Stimulated activated CD4-positive, alpha-beta T cell treated with anti-CD3 and anti-CD28 coated beads, Interleukin-1b, Interleukin-23, amount 100 ng/mL, for 4 hours (primary cell): ENCODE results near the gene ISG15.
A peak's percentile ranks its signal among the peaks of the same experiment; 100 is the strongest.

ENCODE experiments used
- DNase-seq, 2 donors: peaks; one replicate each; pipeline ENCODE4 v3.0.0-alpha.2; 2020; ENCODE audit warnings: low read depth in 2 of 2

Gene ISG15

DNA sequence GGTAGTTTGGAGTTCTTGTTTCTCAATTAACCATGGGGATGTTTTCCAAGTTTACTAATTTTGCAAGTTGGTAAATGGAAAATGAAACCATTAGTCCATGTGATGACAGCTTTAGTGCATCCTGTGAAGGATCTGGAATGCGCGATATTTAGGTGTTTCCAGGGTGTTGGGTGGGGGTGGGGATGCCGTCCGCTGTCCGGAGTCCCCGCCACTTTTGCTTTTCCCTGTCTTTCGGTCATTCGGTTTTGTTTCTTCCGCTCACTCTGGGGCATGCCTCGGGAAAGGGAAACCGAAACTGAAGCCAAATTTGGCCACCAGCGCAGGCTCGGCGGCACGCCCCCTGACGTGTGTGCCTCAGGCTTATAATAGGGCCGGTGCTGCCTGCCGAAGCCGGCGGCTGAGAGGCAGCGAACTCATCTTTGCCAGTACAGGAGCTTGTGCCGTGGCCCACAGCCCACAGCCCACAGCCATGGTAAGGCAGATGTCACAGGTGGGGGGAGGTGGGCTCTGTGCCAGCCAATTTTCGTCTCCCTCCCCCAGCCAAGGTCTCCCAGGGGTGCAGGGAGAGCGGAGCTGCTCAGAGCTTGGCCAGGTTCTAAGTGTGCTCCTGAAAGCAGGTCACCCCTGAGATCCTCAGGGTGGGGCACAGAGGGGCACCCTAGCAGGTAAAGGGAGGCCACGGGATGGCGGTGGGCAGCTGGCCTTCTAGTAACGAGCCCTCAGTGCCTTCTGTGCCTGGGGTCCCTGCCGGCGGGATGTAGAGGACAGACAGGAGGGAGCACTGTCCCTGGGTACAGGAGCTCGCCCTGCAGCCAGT lies at the start of gene ISG15:
ISG15 (plus strand) TSS at position 393 of the 817 bp plus-strand sequence; CDS start at position 470, 77 bp downstream.
- DNase-seq: peak; percentile 70 to 80

DNA sequence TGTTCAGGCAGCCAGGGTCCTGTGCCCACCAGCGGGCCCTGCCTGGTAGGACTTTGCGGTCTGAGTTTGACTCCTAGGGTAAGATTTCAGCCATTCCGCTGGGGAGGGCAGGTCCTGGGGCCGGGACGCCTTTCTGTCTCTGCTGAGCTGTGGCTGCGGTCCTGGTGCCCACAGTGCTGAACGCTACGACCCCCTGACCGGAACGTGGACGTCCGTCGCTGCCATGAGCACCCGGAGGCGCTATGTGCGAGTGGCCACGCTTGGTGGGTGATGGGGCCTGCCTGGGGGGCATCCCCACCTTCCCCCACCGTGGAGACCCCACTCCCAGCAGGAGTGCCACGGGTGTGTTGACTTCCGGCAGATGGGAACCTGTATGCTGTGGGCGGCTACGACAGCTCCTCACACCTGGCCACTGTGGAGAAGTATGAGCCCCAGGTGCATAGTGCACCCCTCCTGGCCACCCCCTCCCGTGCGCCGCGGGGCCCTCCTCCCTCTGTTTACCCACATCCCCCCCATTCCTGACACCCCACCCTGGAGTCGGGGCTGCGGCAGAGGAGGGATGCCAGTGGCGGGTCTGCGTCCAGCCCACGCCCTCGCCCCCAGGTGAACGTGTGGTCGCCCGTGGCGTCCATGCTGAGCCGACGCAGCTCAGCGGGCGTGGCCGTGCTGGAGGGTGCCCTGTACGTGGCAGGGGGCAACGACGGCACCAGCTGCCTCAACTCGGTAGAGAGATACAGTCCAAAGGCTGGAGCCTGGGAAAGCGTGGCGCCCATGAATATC lies 49.4 kb upstream of the ISG15 start:
- DNase-seq: no peak

GRCh38 chr1:964691-965525 lies 48.4 kb upstream of the ISG15 start:
- no peak for DNase-seq

DNA sequence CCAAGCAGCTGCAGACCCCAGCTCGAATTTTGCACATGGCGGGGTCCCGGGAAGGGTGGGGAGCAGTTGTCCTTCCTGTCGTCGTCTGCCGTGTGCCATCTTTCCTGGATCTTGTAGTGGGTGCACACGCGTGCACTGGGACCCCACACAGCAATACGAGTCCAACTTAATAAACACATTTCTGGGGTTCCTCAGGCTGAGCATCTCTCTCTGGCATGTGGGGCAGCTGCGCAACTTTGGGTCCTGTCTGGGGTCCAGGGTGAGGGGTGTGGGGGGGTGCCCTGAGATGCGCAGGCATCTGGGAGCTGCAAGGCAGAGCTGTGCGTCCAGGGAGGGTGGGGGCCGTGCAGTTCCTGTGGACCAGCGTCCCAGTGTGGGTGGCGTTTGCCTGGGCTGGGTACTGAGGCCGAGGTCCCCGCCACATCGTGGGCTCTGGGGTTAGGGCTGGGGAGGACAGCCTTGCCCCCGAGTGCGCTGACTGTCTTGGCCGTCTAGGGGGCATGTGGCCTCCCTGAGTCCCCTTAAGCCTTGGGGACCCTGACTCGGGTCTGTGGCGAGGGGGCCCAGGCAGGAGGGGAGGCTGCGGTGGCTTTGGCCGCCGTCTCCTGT lies 47.7 kb upstream of the ISG15 start:
- no peak for DNase-seq

GRCh38 chr1:966135-966703 lies 47.1 kb upstream of the ISG15 start, which contains the start of gene PLEKHN1:
TSS of gene PLEKHN1 (plus strand) at chr1:966482. CDS start at chr1:966532, 50 bp downstream.
- DNase-seq: peak in 1 of 2 donors; percentile 25

GRCh38 chr1:966704-967300 lies 46.5 kb upstream of the ISG15 start:
- DNase-seq: peak; percentile 80 to 90

DNA sequence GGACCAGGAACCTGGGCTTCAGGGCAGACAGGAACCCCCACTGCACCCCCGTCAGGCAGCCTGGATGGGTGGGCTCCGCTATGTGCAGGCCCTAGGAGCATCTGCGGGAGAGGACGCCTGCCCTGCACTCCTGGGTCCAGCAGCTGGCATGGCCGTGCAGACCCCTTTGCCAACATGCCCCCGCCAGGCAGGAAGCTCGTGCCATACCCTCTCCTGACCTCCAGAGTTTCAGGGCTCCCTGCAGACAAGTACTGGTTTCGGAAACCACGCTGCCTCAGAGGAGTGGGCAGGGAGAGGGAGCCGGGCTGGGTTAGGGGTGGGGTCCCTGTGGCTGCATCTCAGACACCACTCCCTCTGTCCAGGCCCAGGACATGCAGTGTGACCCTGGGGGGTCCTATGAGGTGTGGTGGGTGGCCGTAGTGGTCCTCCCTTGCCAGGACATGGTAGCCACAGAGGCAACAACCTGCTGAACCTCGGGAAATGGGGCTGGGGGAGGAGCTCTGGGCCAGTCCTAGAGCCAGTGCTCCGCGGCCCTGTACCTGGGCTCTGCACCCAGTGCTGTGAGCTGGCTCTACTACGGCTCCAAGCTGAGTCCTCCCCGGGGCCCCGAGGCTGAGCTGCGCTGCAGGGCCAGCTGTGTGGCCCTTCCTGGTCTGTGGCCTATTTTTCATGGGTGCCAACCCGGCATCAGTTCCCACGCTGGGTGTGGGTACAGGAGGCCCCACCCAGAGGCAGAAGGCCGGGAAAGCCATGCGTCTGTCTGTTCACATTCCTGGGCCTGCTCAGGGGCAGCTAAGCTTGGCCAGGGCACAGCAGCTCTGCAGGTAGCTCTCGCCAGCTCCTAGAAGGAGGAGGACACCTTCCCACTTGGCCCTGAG lies 45.6 kb upstream of the ISG15 start:
- no peak for DNase-seq

DNA sequence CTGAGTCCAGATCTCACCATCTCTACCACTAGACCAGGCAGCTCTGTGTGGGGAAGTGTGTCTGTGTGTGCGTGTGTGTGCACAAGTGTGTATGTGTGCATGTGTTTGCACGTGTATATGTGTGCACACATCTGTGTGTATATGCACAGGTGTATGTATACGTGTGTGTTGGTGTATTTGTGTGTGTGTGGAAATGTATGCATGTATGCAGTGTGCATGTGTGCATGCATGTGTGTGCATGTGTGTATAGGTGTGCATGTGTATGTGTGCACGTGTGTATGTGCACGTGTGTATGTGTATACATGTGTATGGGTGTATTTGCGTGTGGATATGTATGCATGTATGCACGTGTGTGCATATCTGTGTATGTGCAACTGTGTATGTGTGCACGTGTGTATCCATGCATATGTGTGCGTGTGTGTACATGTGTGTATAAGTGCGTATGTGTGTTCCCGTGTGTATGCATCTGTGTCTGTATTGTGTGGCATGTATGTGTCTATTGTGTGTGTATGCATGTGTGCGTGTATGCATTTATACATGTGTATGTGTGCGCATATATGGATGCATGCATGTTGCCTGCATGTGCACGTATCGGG lies 43.9 kb upstream of the ISG15 start:
- no peak for DNase-seq

GRCh38 chr1:970242-970972 lies 42.9 kb upstream of the ISG15 start:
- DNase-seq: no peak

DNA sequence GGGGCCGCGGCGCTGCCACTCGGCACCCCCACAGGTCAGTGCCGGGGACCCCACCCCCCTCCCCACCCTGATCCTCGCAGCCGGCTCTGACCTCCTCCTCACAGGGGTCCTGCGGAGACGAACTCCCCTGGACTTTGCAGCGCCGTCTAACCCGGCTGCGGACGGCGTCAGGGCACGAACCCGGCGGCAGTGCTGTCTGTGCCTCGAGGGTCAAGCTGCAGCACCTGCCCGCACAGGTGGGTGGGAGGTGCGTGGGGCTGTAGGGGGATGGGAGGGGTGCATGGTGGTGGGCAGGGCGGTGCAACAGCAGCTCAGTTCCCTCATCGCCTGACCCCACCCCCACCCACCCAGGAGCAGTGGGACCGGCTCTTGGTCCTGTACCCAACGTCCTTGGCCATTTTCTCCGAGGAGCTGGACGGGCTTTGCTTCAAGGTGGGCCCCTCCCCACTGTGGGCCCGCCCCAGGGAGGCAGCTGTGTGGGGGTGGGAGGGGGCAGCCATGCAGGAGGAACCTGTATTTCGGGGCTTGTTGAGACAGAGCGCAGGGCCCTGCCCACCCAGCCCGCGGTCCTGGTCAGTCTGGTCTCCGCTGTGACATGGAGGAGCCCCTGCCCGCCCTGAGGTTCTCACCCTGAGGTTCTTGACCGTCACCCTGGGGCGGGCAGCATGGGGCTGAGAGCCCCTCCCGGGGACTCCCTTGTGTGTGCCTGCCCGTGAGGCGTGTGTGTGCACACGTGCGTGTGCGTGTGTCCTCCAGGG lies 42.1 kb upstream of the ISG15 start:
- DNase-seq: no peak

- no peak for DNase-seq
Measured at GRCh38 chr1:971751-972506, 41.4 kb upstream of the ISG15 start.

GRCh38 chr1:972726-973458 lies 40.4 kb upstream of the ISG15 start:
- DNase-seq: no peak

DNA sequence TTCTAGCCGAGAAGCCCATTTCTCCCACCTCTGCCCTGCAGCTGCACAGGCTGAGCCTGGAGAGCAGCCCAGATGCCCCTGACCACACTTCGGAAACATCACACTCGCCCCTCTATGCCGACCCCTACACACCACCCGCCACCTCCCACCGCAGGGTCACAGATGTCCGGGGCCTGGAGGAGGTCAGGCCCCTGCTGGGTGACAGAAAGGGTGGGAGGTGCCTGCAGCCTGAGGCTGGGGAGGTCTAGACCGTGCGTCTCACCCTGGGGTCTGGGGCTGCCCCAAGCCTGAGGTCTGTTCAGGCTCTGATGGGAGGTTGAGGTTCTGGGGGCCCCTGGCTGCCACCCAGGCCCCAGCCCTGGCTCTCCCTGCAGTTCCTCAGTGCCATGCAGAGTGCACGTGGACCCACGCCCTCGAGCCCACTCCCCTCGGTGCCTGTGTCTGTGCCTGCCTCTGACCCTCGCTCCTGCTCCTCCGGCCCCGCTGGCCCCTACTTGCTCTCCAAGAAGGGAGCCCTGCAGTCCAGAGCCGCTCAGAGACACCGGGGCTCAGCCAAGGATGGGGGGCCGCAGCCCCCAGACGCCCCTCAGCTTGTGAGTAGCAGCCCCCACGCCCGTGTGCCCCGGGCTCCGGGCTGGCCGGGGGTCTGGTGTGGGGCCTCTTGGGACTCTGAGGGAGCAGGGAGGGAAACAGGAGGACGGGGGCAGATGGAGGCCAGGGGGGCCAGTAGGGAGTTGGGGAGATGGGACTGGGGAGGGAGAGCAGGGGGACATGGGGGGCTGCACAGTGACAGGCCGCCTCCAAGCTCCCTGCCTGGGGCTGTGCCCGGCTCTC lies 39.6 kb upstream of the ISG15 start:
- DNase-seq: no peak

DNA sequence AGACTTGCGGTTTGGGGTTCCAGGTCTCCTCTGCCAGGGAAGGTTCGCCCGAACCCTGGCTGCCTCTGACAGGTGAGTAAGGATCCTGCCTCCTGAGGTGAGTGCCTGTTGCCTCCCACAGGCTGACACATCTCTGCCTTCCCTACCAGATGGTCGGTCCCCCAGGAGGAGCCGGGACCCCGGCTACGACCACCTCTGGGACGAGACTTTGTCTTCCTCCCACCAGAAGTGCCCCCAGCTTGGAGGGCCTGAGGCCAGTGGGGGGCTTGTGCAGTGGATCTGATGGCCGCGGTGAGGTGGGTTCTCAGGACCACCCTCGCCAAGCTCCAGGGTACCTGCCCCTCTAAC lies 39.0 kb upstream of the ISG15 start:
- DNase-seq: no peak

DNA sequence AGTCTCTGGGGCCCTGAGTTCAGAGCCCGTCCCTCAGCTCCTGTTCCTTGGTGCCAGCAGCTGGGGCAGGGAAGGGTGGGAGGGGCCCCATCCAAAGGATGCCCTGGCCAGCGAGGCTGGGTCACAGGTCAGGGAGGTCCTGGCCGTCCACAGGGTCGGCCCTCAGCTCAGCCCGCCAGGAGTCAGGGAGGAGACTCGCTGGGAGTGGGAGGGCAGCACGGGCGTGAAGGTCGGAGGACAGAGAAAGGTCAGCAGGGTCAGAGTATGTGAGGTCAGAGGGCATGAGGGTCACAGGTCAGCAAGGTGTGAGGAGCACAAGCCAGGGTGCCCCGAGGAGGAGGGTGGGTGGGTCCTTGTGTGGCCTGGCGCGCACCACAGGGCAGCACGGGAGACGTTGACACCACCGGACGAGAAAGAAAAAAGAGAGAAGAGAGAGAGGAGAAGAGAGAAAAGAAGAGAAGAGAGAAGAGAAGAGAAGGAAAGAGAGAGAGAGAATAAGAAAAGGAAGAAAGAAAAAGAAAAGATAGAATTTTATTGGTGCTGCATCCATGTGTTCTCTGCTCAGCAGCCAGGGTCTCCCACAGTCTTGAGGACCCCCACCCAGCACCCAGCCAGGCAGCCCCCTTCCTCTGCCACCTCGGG lies 38.5 kb upstream of the ISG15 start:
- no peak for DNase-seq
